HFF-Myc (cell line): ENCODE data around the gene LY6G6F.

Experiments used
- DNase-seq: peaks from one replicate; pipeline ENCODE4 v3.0.0-alpha.2; 2011; ENCODE audit warnings: low read depth; ENCODE audit errors: extremely low read depth
- H3K4me3 ChIP-seq: replicated peaks from 2 replicates; pipeline ENCODE4 v1.5.1; 2011; ENCODE audit warnings: low read depth, mild to moderate bottlenecking, control low read depth, low read length
- TF ChIP-seq, protein P1 (sequence below): IDR thresholded peaks from 2 replicates; pipeline ENCODE4 v1.5.1; 2012; ENCODE audit warnings: mild to moderate bottlenecking, low read depth, low read length, control low read depth; ENCODE audit errors: missing control alignments

Gene LY6G6F

DNA sequence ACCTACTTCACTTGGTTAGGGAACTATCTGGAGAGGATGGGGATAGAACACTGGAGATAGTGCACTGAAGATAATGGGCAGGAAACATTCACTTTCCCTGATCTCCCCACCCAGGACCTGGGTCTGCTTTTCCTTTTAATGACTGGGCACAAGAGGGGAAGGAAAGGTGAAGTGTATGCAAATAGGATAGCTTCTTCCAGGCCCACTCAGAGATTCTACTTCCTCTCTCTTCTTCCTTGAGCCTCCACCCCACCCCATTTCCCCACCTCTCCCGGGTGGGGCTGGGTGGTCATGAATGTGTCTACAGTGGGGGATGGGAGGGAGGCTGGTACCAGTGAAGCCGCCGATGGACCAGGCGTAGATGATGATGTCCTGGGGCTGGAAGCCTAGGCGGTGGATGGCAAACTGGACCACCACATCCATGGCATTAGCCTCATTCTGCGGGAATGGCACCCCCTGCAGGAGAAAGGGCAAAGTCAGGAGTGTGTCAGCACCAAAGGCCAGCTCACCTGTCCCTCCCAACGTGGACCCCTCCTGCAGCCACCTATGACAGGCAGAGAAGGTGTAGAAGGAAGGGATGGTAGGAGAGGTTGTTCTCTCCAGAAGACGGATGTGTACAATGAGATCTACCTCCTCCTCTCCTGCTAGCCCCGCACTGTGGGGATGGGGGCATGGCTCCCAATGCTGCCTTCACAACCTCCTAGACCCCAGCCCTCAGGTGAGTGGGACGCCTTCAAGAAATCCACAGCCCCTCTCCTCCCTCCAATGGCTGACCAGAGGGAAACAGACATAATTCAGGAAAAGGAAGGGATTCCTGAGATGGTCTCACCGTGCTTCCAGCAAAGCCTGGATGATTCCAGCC, 17.2 kb upstream of the LY6G6F start:
- no peak for DNase-seq
- H3K4me3 ChIP-seq: no peak overlapping the region
- TF ChIP-seq, protein P1, sequence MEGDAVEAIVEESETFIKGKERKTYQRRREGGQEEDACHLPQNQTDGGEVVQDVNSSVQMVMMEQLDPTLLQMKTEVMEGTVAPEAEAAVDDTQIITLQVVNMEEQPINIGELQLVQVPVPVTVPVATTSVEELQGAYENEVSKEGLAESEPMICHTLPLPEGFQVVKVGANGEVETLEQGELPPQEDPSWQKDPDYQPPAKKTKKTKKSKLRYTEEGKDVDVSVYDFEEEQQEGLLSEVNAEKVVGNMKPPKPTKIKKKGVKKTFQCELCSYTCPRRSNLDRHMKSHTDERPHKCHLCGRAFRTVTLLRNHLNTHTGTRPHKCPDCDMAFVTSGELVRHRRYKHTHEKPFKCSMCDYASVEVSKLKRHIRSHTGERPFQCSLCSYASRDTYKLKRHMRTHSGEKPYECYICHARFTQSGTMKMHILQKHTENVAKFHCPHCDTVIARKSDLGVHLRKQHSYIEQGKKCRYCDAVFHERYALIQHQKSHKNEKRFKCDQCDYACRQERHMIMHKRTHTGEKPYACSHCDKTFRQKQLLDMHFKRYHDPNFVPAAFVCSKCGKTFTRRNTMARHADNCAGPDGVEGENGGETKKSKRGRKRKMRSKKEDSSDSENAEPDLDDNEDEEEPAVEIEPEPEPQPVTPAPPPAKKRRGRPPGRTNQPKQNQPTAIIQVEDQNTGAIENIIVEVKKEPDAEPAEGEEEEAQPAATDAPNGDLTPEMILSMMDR: peak; percentile 51

DNA sequence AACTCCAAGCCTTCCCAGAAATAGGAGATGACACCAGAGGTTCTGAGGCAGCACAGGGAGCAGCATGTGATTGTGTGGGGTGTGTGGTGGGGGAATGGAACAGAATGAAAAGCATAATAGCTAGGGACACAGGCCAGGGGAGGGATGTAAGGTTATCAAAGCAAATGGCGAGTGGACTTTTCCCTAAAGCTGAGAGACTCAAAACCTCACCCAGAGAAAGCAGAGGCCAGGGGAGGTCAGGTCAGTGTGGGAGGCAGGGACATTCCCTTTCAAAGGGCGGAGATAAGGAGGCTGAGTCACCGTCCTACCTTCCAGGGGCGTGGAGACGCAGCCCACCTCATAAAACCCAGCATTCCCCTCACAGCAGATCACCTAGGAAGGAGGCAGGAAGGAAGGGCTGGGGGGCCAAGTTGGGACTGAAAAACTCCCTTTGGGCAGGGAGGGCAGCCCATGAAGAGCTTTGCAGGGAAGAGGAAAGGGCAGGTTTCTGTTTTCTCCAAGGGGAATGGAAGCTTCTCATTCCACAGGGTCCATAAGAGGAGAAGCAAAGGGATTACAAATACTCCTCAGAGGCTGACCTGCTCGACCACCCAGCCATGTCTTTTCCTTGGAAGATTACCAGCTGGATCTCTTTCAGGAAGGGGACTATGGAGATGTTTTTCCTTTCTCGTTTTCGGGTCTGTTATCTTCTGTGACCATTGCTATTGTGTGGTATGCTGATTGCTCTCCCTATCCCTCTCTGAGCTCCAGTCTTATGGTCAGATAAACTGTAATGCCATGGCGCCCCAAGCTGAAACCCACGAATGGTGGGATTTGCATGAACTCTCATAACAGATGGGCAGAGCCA, 16.2 kb upstream of the LY6G6F start:
- no peak overlapping the region for H3K4me3 ChIP-seq
- no peak for DNase-seq
- TF ChIP-seq, protein P1: no peak

DNA sequence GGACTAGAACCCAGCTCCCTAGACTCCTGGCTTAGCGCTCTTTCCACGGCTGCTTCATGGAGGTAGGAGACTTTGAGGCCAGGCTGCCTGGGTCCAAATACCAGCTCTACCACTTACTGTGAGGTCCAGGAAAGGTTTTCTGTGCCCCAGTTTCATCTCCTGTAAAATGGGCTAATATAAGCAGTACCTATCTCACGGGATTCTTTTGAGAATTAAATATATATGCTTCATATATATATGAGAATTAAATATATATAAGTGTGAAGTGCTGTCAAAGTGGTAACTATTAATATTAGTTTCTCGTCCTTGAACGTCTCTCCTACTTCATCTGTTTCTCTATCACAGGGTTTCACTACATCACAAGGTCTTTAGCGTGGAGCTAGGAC, 15.6 kb upstream of the LY6G6F start:
- H3K4me3 ChIP-seq: no peak overlapping the region
- TF ChIP-seq, protein P1: no peak
- no peak for DNase-seq

DNA sequence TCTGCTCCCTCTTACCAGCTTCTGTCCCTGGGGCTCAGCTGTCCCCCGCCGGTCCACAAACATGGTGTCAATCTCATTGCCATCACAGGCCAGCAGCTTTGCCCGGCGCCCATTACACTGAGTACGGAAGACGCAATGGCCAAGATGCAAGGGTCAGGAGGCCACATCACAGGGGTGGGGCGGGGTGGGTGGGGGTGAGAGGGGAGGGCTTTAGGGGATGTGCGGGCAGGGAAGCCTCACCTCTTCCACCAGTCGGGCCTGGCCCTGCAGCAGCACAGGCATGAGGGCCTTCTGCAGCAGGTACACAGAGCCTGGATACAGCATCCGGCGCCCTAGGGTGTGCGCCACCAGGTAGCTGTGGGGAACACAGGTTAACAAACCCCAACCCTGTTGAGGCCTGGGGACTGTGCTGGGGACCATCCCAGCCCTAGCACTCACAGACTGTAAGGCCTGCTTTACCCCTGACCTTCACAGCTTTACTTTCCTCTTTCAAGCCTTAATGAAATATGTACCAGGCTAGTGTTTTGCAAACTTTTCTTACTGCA, 15.0 kb upstream of the LY6G6F start:
- no peak for DNase-seq
- no peak overlapping the region for H3K4me3 ChIP-seq
- TF ChIP-seq, protein P1: no peak

DNA sequence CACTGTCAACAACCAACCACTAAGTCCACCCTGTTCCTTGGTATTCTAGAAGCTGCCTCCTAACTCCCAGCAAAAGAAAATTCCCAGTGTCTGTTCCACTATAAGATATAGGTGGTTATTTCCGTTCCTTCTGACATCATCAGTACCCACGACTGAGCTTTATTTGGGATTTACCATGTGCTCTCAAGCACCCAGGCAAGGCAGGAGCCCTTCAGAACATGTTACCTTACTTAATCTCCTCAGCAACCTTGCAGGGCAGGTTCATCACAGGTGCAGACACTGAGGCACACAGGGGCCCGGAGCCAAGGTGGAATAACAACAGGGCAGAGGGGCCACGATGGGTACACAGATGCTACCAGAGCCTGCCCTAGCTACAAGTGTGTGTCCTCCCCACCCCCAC, 14.3 kb upstream of the LY6G6F start:
- TF ChIP-seq, protein P1: no peak
- H3K4me3 ChIP-seq: no peak overlapping the region
- no peak for DNase-seq

DNA sequence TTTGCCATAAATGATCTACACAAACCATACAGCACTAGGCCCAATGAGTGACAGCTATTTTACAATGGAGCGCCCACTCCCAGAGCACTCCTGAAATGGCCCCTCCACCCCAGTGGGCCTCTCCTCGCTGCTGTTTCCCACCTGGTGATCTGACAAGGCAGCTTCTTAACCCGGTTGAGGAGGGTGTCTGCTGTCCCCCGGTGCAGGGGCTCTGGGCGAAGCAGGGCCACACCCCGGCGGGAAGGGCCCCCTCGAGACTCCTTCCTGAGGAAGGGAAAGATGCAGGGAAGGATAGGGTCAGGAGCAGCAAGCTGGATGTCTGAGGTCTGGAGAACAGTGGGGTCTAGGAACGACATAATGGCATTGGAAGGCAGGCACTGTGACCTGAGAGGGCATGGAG, 13.8 kb upstream of the LY6G6F start:
- H3K4me3 ChIP-seq: no peak overlapping the region
- TF ChIP-seq, protein P1: no peak
- DNase-seq: no peak
